Mesodermal cell (in vitro differentiated cells): Measurements from ENCODE around the gene SLX4IP. TPM values are rescaled to one million over a fixed set of nuclear protein-coding genes. Genes with fewer than 3 reads are reported as not detected.
"Not testable (repeated sequence)": the region's sequence is repeated elsewhere in the genome, so short reads cannot be mapped to it uniquely, and the experiment has no call there.

Experiments
- H3K27ac ChIP-seq: 2 replicates; pipeline ENCODE4 v1.7.0; 2013; ENCODE audit warnings: mild to moderate bottlenecking, low read depth, low read length, moderate library complexity; ENCODE audit not compliant: severe bottlenecking
- H3K36me3 ChIP-seq: 2 replicates; pipeline ENCODE4 v1.7.1; 2013; ENCODE audit warnings: mild to moderate bottlenecking, low read length, moderate library complexity; ENCODE audit not compliant: control insufficient read depth, insufficient read depth
- H3K4me1 ChIP-seq: one replicate; pipeline ENCODE4 v1.7.1; 2013; ENCODE audit warnings: mild to moderate bottlenecking, low read length; ENCODE audit not compliant: insufficient read depth, control insufficient read depth, poor library complexity, severe bottlenecking
- H3K4me3 ChIP-seq: 2 replicates; pipeline ENCODE4 v1.7.0; 2013; ENCODE audit warnings: low read length, control low read depth, mild to moderate bottlenecking; ENCODE audit not compliant: insufficient read depth, poor library complexity, severe bottlenecking; ENCODE audit errors: extremely low read depth
- H3K9me3 ChIP-seq: 2 replicates; pipeline ENCODE4 v1.7.1; 2013; ENCODE audit warnings: mild to moderate bottlenecking, low read length, moderate library complexity; ENCODE audit not compliant: control insufficient read depth
- WGBS, 2 experiments: methylation state at CpG; one replicate each; pipeline ENCODE4 v1.1.5; 2013; ENCODE audit warnings: missing lambda C conversion rate in 2 of 2; ENCODE audit not compliant: insufficient coverage in 2 of 2; 5-methylcytosine and 5-hydroxymethylcytosine counted together
- polyA plus RNA-seq, 2 experiments: library from polyadenylated mRNA; stranded (reverse); fragments of 50-300 nt; gene quantifications; one replicate each; pipeline ENCODE4 v1.2.3, GENCODE V29; 2013

SLX4IP gene
- polyA plus RNA-seq (2013, experiment 1 of 2): 3.5 TPM
- 4.1 TPM for polyA plus RNA-seq (2013, experiment 2 of 2)

GRCh38 chr20:10434832-10435812, at the start of gene SLX4IP:
TSS of gene SLX4IP (plus strand) at chr20:10435305. CDS start at chr20:10458205, 22,900 bp downstream.
- 1 to 3% methylated on average over 21 to 28 of the region's 32 CpGs for WGBS, 2 experiments
- H3K4me1 ChIP-seq: no peaks in the 10 kb centered on the region

GRCh38 chr20:10385850-10386544, 49.1 kb upstream of the SLX4IP start:
- H3K4me1 ChIP-seq: no peaks in the 10 kb centered on the region
- H3K9me3 ChIP-seq: peaks cover 7% of the 10 kb centered on the region
- no peak overlapping the region for H3K27ac ChIP-seq
- no peaks in the 10 kb centered on the region for H3K36me3 ChIP-seq
- H3K4me3 ChIP-seq: no peak overlapping the region
- WGBS, 2 experiments: 96 to 100% methylated on average over 2 of the region's 4 CpGs

More at GRCh38 chr20:10434832-10435812, at the start of gene SLX4IP:
- H3K27ac ChIP-seq: peak within 1 kb of the TSS; percentile 87
- H3K9me3 ChIP-seq: no peaks in the 10 kb centered on the region
- H3K4me3 ChIP-seq: peak within 1 kb of the TSS; percentile 73
- H3K36me3 ChIP-seq: peaks cover 7% of the 10 kb centered on the region

- Histone ChIP-seq H3K4me1 (no peaks in the 10 kb centered on the region), H3K4me3 (no peak overlapping the region), H3K9me3 (peaks cover 7% of the 10 kb centered on the region), H3K36me3 (no peaks in the 10 kb centered on the region), H3K27ac (no peak overlapping the region)
- 80 to 100% methylated on average over 1 to 3 of the region's 4 CpGs for WGBS, 2 experiments
Measured at GRCh38 chr20:10387686-10388085, 47.4 kb upstream of the SLX4IP start.

- Histone ChIP-seq H3K4me1 (no peaks in the 10 kb centered on the region), H3K4me3 (no peak overlapping the region), H3K36me3 (no peaks in the 10 kb centered on the region), H3K27ac (no peak overlapping the region), H3K9me3 (peaks cover 7% of the 10 kb centered on the region)
- 74 to 90% methylated on average over 4 of the region's 4 CpGs for WGBS, 2 experiments
Measured at GRCh38 chr20:10388597-10388996, 46.5 kb upstream of the SLX4IP start.

GRCh38 chr20:10390709-10391108, 44.4 kb upstream of the SLX4IP start:
- no peaks in the 10 kb centered on the region for H3K36me3 ChIP-seq
- H3K9me3 ChIP-seq: peaks cover 7% of the 10 kb centered on the region
- WGBS, 2 experiments: 91 to 94% methylated on average over 1 of the region's 2 CpGs
- no peaks in the 10 kb centered on the region for H3K4me1 ChIP-seq
- no peak overlapping the region for H3K4me3 ChIP-seq
- H3K27ac ChIP-seq: no peak overlapping the region

- H3K4me3 ChIP-seq, H3K27ac ChIP-seq, H3K9me3 ChIP-seq, H3K4me1 ChIP-seq, H3K36me3 ChIP-seq: not testable (repeated sequence)
- 100% methylated on average over 1 to 3 of the region's 32 CpGs for WGBS, 2 experiments
Measured at GRCh38 chr20:10394752-10395151, 40.4 kb upstream of the SLX4IP start.

GRCh38 chr20:10398834-10399369, 36.2 kb upstream of the SLX4IP start:
- Histone ChIP-seq H3K4me3 (no peak overlapping the region), H3K36me3 (no peaks in the 10 kb centered on the region), H3K27ac (no peak overlapping the region), H3K4me1 (no peaks in the 10 kb centered on the region), H3K9me3 (no peaks in the 10 kb centered on the region)
- 54 to 67% methylated on average over 1 to 2 of the region's 3 CpGs for WGBS, 2 experiments

- Histone ChIP-seq H3K4me3 (no peak overlapping the region), H3K4me1 (no peaks in the 10 kb centered on the region), H3K27ac (no peak overlapping the region), H3K9me3 (no peaks in the 10 kb centered on the region), H3K36me3 (peaks cover 12% of the 10 kb centered on the region)
- 79 to 100% methylated on average over 2 to 3 of the region's 3 CpGs for WGBS, 2 experiments
Measured at GRCh38 chr20:10402938-10403608, 32.0 kb upstream of the SLX4IP start.

- 90% methylated on average over 2 of the region's 2 CpGs for WGBS, 2 experiments
- Histone ChIP-seq H3K4me3 (no peak overlapping the region), H3K4me1 (no peaks in the 10 kb centered on the region), H3K9me3 (no peaks in the 10 kb centered on the region), H3K27ac (no peak overlapping the region), H3K36me3 (peaks cover 12% of the 10 kb centered on the region)
Measured at GRCh38 chr20:10404023-10404628, 31.0 kb upstream of the SLX4IP start.

GRCh38 chr20:10404959-10405530, 30.1 kb upstream of the SLX4IP start:
- H3K9me3 ChIP-seq: no peaks in the 10 kb centered on the region
- peaks cover 12% of the 10 kb centered on the region for H3K36me3 ChIP-seq
- no peaks in the 10 kb centered on the region for H3K4me1 ChIP-seq
- H3K4me3 ChIP-seq: no peak overlapping the region
- WGBS, 2 experiments: 100% methylated on average over 1 to 3 of the region's 4 CpGs
- H3K27ac ChIP-seq: no peak overlapping the region
